SK-N-SH (cell line): Measurements from ENCODE around the gene RHOXF2.

Experiments used
- CHD2 ChIP-seq: fragments of 150-350 bp; IDR thresholded peaks from 2 replicates; pipeline ENCODE4 v1.6.1; 2018; ENCODE audit warnings: low read length; ENCODE audit not compliant: partially characterized antibody
- CTCF ChIP-seq: fragments of 200-600 bp; sonication (generic); IDR thresholded peaks from 2 replicates; pipeline ENCODE4 v1.6.1; 2017; ENCODE audit warnings: antibody characterized with exemption, mild to moderate bottlenecking, moderate library complexity
- EP300 ChIP-seq, 2 experiments: IDR thresholded peaks; 2 replicates each; pipeline versions ENCODE4 v1.4.0 to v1.6.1; 2012; ENCODE audit warnings: borderline replicate concordance in 1 of 2, low read depth in 1 of 2, low read length in 1 of 2
- EZH2phosphoT487 ChIP-seq: fragments of 200-600 bp; sonication (generic); IDR thresholded peaks from 2 replicates; pipeline ENCODE4 v1.6.1; 2017; ENCODE audit warnings: low read depth, mixed run types, mild to moderate bottlenecking, antibody characterized with exemption, moderate library complexity, borderline replicate concordance
- FOXM1 ChIP-seq: IDR thresholded peaks from 2 replicates; pipeline ENCODE4 v1.4.0; 2012; ENCODE audit warnings: low read depth, mild to moderate bottlenecking
- POLR2AphosphoS5 ChIP-seq: IDR thresholded peaks from 2 replicates; pipeline ENCODE4 v1.6.1; 2012; ENCODE audit warnings: low read depth, low read length
- RAD21 ChIP-seq: IDR thresholded peaks from 2 replicates; pipeline ENCODE4 v1.6.1; 2012; ENCODE audit warnings: mild to moderate bottlenecking, low read length
- SIN3A ChIP-seq: IDR thresholded peaks from 2 replicates; pipeline ENCODE4 v1.6.1; 2012; ENCODE audit warnings: low read depth, mild to moderate bottlenecking, low read length, moderate library complexity, borderline replicate concordance
- SMC3 ChIP-seq: IDR thresholded peaks from 2 replicates; pipeline ENCODE4 v1.6.1; 2012; ENCODE audit warnings: low read depth, low read length, improper control_type of control experiment
- TF ChIP-seq, protein P1 (sequence below): IDR thresholded peaks from 2 replicates; pipeline ENCODE4 v1.4.0; 2012; ENCODE audit warnings: low read depth
- TF ChIP-seq, protein P2 (sequence below): IDR thresholded peaks from 2 replicates; pipeline ENCODE4 v1.6.1; 2012; ENCODE audit warnings: mild to moderate bottlenecking, low read depth, low read length, moderate library complexity

DNA sequence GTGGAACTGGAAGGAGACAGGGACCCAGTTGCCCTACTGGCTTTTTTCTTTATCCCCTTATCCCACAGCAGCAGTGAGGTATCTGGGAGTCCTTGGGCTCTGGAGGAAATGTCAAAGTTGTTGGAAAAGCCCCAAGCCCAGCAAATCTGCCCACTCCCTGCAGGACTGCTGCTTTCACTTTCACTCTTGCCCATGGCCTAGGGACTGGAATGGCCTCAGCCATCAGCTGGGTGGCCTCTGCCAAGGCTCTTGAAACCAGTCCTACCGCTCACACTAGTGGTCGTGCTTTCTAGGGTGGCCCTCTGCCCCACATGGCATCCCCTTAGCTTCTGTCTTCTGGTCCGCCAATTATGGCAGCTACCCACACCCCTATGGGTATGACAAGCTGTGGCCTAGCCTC, 33.0 kb upstream of the RHOXF2 start:
- TF ChIP-seq POLR2AphosphoS5 (no peak), FOXM1 (no peak), CTCF (no peak), EZH2phosphoT487 (no peak), SIN3A (no peak), RAD21 (no peak), EP300 (IDR thresholded peaks at IDR 0.05; ENCODE audit: borderline replicate concordance in 1 of 2, low read depth in 1 of 2, low read length in 1 of 2) (no peak), CHD2 (no peak), SMC3 (no peak)
- TF ChIP-seq, protein P1, sequence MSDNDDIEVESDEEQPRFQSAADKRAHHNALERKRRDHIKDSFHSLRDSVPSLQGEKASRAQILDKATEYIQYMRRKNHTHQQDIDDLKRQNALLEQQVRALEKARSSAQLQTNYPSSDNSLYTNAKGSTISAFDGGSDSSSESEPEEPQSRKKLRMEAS: no peak
- TF ChIP-seq, protein P2, sequence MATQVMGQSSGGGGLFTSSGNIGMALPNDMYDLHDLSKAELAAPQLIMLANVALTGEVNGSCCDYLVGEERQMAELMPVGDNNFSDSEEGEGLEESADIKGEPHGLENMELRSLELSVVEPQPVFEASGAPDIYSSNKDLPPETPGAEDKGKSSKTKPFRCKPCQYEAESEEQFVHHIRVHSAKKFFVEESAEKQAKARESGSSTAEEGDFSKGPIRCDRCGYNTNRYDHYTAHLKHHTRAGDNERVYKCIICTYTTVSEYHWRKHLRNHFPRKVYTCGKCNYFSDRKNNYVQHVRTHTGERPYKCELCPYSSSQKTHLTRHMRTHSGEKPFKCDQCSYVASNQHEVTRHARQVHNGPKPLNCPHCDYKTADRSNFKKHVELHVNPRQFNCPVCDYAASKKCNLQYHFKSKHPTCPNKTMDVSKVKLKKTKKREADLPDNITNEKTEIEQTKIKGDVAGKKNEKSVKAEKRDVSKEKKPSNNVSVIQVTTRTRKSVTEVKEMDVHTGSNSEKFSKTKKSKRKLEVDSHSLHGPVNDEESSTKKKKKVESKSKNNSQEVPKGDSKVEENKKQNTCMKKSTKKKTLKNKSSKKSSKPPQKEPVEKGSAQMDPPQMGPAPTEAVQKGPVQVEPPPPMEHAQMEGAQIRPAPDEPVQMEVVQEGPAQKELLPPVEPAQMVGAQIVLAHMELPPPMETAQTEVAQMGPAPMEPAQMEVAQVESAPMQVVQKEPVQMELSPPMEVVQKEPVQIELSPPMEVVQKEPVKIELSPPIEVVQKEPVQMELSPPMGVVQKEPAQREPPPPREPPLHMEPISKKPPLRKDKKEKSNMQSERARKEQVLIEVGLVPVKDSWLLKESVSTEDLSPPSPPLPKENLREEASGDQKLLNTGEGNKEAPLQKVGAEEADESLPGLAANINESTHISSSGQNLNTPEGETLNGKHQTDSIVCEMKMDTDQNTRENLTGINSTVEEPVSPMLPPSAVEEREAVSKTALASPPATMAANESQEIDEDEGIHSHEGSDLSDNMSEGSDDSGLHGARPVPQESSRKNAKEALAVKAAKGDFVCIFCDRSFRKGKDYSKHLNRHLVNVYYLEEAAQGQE: no peak
